ENCODE data around the gene TIMM44. TPM values are rescaled to one million over a fixed set of nuclear protein-coding genes. Genes with fewer than 3 reads are reported as not detected.

Gene TIMM44
- total RNA-seq, 1 experiment from 2014 or later = 153 TPM

GRCh38 chr19:7900931-7901330 is 42.5 kb downstream of the TIMM44 start:
- Histone ChIP-seq H3K27ac (ENCODE audit: low read depth, low read length, poor library complexity, severe bottlenecking) (no peak overlapping the region), H3K36me3 (ENCODE audit: insufficient read depth, low read length, poor library complexity, severe bottlenecking) (peaks cover 5% of the 10 kb centered on the region), H3K27me3 (replicated peaks; ENCODE audit: insufficient read depth, low read depth, low read length, poor library complexity) (no peaks in the 10 kb centered on the region), H3K4me1 (ENCODE audit: insufficient read depth, low read length, poor library complexity, severe bottlenecking) (peaks cover 13% of the 10 kb centered on the region), H3K4me3 (ENCODE audit: low read depth, low read length, poor library complexity, severe bottlenecking) (no peak overlapping the region), H3K9me3 (ENCODE audit: low read depth, low read length, poor library complexity, severe bottlenecking) (no peaks in the 10 kb centered on the region)
- CTCF ChIA-PET = no interaction called here
- no TSS peak for BruUV-seq (replicated peaks)
- intact Hi-C loops (cut with micrococcal nuclease; ENCODE audit: unreplicated experiment) = no loop called here
- DNase-seq (ENCODE audit: low spot score) = no peak
- no peak for TF ChIP-seq CTCF (conservative IDR thresholded peaks at IDR 0.05; ENCODE audit: low read depth, low read length)
- no peak for TF ChIP-seq EZH2 (IDR thresholded peaks at IDR 0.05; ENCODE audit: borderline replicate concordance, low read depth, low read length, poor library complexity, severe bottlenecking)
- POLR2A ChIA-PET (ENCODE audit: low non-redundant PET) = no interaction called here

- BruUV-seq (replicated peaks) = no TSS peak
- ChIA-PET CTCF (no interaction called here), POLR2A (ENCODE audit: low non-redundant PET) (no interaction called here)
- Histone ChIP-seq H3K27ac (ENCODE audit: low read depth, low read length, poor library complexity, severe bottlenecking) (no peak overlapping the region), H3K4me1 (ENCODE audit: insufficient read depth, low read length, poor library complexity, severe bottlenecking) (peaks cover 12% of the 10 kb centered on the region), H3K27me3 (replicated peaks; ENCODE audit: insufficient read depth, low read depth, low read length, poor library complexity) (no peaks in the 10 kb centered on the region), H3K9me3 (ENCODE audit: low read depth, low read length, poor library complexity, severe bottlenecking) (no peaks in the 10 kb centered on the region), H3K36me3 (ENCODE audit: insufficient read depth, low read length, poor library complexity, severe bottlenecking) (no peaks in the 10 kb centered on the region), H3K4me3 (ENCODE audit: low read depth, low read length, poor library complexity, severe bottlenecking) (no peak overlapping the region)
- intact Hi-C loops (cut with micrococcal nuclease; ENCODE audit: unreplicated experiment) = no loop called here
- DNase-seq (ENCODE audit: low spot score) = no peak
- TF ChIP-seq CTCF (conservative IDR thresholded peaks at IDR 0.05; ENCODE audit: low read depth, low read length) (no peak), EZH2 (IDR thresholded peaks at IDR 0.05; ENCODE audit: borderline replicate concordance, low read depth, low read length, poor library complexity, severe bottlenecking) (no peak)
Measured at GRCh38 chr19:7900401-7900870, 43.0 kb downstream of the TIMM44 start.

- no TSS peak for BruUV-seq (replicated peaks)
- Histone ChIP-seq H3K27me3 (replicated peaks; ENCODE audit: insufficient read depth, low read depth, low read length, poor library complexity) (no peaks in the 10 kb centered on the region), H3K4me3 (ENCODE audit: low read depth, low read length, poor library complexity, severe bottlenecking) (no peak overlapping the region), H3K27ac (ENCODE audit: low read depth, low read length, poor library complexity, severe bottlenecking) (no peak overlapping the region), H3K9me3 (ENCODE audit: low read depth, low read length, poor library complexity, severe bottlenecking) (no peaks in the 10 kb centered on the region), H3K4me1 (ENCODE audit: insufficient read depth, low read length, poor library complexity, severe bottlenecking) (peaks cover 7% of the 10 kb centered on the region), H3K36me3 (ENCODE audit: insufficient read depth, low read length, poor library complexity, severe bottlenecking) (no peaks in the 10 kb centered on the region)
- ChIA-PET POLR2A (ENCODE audit: low non-redundant PET) (no interaction called here), CTCF (no interaction called here)
- DNase-seq (ENCODE audit: low spot score) = no peak
- intact Hi-C loops (cut with micrococcal nuclease; ENCODE audit: unreplicated experiment) = no loop called here
- TF ChIP-seq EZH2 (IDR thresholded peaks at IDR 0.05; ENCODE audit: borderline replicate concordance, low read depth, low read length, poor library complexity, severe bottlenecking) (no peak), CTCF (conservative IDR thresholded peaks at IDR 0.05; ENCODE audit: low read depth, low read length) (no peak)
Measured at GRCh38 chr19:7899751-7900378, 43.6 kb downstream of the TIMM44 start.

Measured in A673 (cell line).